ENCODE measurements around the gene TSHZ1. TPM values are rescaled to one million over a fixed set of nuclear protein-coding genes. Genes with fewer than 3 reads are reported as not detected.

TSHZ1 gene
- polyA plus RNA-seq, 1 of the 3 experiments (the other 2 are of a cell fraction) = 2.6 TPM

DNA sequence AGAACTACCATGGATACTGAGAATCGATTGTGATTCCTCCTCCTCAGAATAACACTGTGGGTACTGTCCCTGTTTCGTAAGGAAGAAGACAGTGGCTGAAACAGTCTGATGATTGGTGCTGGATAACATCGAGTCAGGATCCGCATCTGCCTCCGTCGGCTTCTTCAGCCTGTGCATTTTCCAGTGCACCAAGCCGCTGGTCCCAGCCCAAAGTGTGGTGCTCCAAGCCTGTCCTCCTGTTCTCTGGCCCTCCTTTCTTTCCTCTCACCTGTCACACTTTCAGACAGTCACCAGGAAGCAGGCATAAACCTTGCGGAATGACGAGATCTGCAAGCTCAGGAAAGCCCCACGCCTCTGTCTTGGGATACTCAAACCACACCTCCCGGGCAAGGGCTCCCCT, 32.2 kb upstream of the TSHZ1 start:
- DNase-seq = no peak
- no peaks in the 10 kb centered on the region for H3K9me3 ChIP-seq
- no peak overlapping the region for H3K4me2 ChIP-seq
- H3F3A ChIP-seq (replicated peaks; ENCODE audit: insufficient read depth) = no peaks in the 10 kb centered on the region
- H3K9me2 ChIP-seq = no peaks in the 10 kb centered on the region
- H3K4me1 ChIP-seq (ENCODE audit: control insufficient read depth in 1 of 2, insufficient read depth in 2 of 2, low read depth in 1 of 2, low read length in 1 of 2) = no peaks in the 10 kb centered on the region
- no peaks in the 10 kb centered on the region for H4K20me1 ChIP-seq (ENCODE audit: insufficient read depth)
- H3K9ac ChIP-seq = no peak overlapping the region
- no peaks in the 10 kb centered on the region for H3K79me2 ChIP-seq (ENCODE audit: insufficient read depth)
- no peak overlapping the region for H3K4me3 ChIP-seq (ENCODE audit: low read depth in 2 of 2, low read length in 1 of 2)
- H3K36me3 ChIP-seq (replicated peaks in 1 of 2; ENCODE audit: control insufficient read depth in 1 of 2, insufficient read depth in 2 of 2, low read length in 1 of 2) = no peaks in the 10 kb centered on the region
- no peaks in the 10 kb centered on the region for H3K27me3 ChIP-seq (ENCODE audit: insufficient read depth)
- ChIA-PET CTCF (no interaction called here), POLR2A (no interaction called here)
- H3K27ac ChIP-seq (ENCODE audit: low read depth in 2 of 2, low read length in 1 of 2) = no peak overlapping the region
- TF ChIP-seq NFIC (IDR thresholded peaks at IDR 0.05; ENCODE audit: borderline replicate concordance) (no peak), SMC3 (IDR thresholded peaks at IDR 0.05; ENCODE audit: low read depth, low read length) (no peak)
- TF ChIP-seq, protein P1, sequence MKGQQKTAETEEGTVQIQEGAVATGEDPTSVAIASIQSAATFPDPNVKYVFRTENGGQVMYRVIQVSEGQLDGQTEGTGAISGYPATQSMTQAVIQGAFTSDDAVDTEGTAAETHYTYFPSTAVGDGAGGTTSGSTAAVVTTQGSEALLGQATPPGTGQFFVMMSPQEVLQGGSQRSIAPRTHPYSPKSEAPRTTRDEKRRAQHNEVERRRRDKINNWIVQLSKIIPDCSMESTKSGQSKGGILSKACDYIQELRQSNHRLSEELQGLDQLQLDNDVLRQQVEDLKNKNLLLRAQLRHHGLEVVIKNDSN (IDR thresholded peaks at IDR 0.05; ENCODE audit: borderline replicate concordance, low read depth) = no peak
- WGBS (ENCODE audit: low lambda C conversion rate) = 83% methylated on average over 11 of the region's 11 CpGs
- H2AFZ ChIP-seq (ENCODE audit: low read depth) = no peak overlapping the region

DNA sequence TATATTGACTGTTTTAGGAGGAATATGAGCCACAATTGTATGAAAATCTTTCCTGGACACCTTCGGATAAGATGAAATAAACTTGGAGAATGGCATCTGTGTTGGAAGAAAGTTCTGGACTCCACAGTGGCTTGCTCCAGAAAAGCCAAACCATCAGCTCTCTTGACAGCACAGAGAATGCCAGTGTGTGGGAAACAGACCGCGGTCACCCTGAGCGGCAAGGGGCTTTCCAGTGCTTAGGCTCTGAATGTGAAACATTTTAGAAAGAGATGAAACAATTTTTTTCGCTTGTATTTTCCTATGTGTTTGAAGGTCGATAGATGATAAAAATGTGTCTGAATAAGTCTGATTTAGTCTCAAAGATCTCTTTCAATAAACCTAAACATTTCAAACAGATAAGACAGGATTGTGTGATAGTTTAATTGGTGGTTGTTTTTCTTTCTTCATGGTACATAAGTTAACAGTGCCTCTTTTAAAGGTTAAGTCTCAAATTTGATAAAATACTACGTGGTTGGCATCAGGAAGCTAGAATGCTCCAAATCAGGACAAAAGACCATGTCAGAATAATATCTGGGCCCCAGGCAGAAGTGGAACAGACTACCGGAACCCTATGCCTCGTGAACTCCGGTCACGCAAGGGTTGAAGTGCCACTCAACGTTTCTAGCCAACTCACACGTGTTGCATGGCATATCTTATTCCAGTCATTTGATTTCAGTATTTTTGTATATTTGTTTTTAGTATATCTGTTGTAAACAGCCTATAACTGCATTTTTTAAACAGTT, 30.6 kb upstream of the TSHZ1 start:
- Histone ChIP-seq H3K4me3 (ENCODE audit: low read depth in 2 of 2, low read length in 1 of 2) (no peak overlapping the region), H3K4me1 (ENCODE audit: control insufficient read depth in 1 of 2, insufficient read depth in 2 of 2, low read depth in 1 of 2, low read length in 1 of 2) (peaks cover 0 to 4% of the 10 kb centered on the region in 2 experiments; a peak in 1 of 4 replicates), H3K27ac (ENCODE audit: low read depth in 2 of 2, low read length in 1 of 2) (no peak overlapping the region), H3K9ac (no peak overlapping the region), H3K9me3 (no peaks in the 10 kb centered on the region), H3K4me2 (no peak overlapping the region), H4K20me1 (ENCODE audit: insufficient read depth) (no peaks in the 10 kb centered on the region), H3K9me2 (no peaks in the 10 kb centered on the region), H3K27me3 (ENCODE audit: insufficient read depth) (no peaks in the 10 kb centered on the region), H3K79me2 (ENCODE audit: insufficient read depth) (no peaks in the 10 kb centered on the region), H3K36me3 (replicated peaks in 1 of 2; ENCODE audit: control insufficient read depth in 1 of 2, insufficient read depth in 2 of 2, low read length in 1 of 2) (no peaks in the 10 kb centered on the region), H2AFZ (ENCODE audit: low read depth) (no peak overlapping the region), H3F3A (replicated peaks; ENCODE audit: insufficient read depth) (no peaks in the 10 kb centered on the region)
- 77% methylated on average over 13 of the region's 13 CpGs for WGBS (ENCODE audit: low lambda C conversion rate)
- DNase-seq = no peak
- POLR2A ChIA-PET = no interaction called here
- CTCF ChIA-PET = no interaction called here
- TF ChIP-seq RXRA (IDR thresholded peaks at IDR 0.05; ENCODE audit: borderline replicate concordance, low read depth) (no peak), GABPA (IDR thresholded peaks at IDR 0.05; ENCODE audit: low read depth) (no peak), EP300 (IDR thresholded peaks at IDR 0.05; ENCODE audit: borderline replicate concordance in 1 of 2, low read depth in 1 of 2, low read length in 1 of 2) (no peak), FOXM1 (IDR thresholded peaks at IDR 0.05; ENCODE audit: low read depth) (no peak), NFIC (IDR thresholded peaks at IDR 0.05; ENCODE audit: borderline replicate concordance) (no peak), TEAD4 (IDR thresholded peaks at IDR 0.05; ENCODE audit: borderline replicate concordance, insufficient read depth) (no peak), FOSL2 (IDR thresholded peaks at IDR 0.05; ENCODE audit: borderline replicate concordance, low read depth) (no peak), RFX5 (IDR thresholded peaks at IDR 0.05; ENCODE audit: low read length) (no peak), RAD21 (IDR thresholded peaks at IDR 0.05; ENCODE audit: low read length) (no peak), SMC3 (IDR thresholded peaks at IDR 0.05; ENCODE audit: low read depth, low read length) (no peak), YY1 (IDR thresholded peaks at IDR 0.05; ENCODE audit: low read depth) (no peak), TAF1 (IDR thresholded peaks at IDR 0.05; ENCODE audit: borderline replicate concordance, low read depth, low read length) (no peak)
- TF ChIP-seq, protein P2, sequence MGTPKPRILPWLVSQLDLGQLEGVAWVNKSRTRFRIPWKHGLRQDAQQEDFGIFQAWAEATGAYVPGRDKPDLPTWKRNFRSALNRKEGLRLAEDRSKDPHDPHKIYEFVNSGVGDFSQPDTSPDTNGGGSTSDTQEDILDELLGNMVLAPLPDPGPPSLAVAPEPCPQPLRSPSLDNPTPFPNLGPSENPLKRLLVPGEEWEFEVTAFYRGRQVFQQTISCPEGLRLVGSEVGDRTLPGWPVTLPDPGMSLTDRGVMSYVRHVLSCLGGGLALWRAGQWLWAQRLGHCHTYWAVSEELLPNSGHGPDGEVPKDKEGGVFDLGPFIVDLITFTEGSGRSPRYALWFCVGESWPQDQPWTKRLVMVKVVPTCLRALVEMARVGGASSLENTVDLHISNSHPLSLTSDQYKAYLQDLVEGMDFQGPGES (IDR thresholded peaks at IDR 0.05; ENCODE audit: low read depth, low read length) = no peak
- TF ChIP-seq, protein P3, sequence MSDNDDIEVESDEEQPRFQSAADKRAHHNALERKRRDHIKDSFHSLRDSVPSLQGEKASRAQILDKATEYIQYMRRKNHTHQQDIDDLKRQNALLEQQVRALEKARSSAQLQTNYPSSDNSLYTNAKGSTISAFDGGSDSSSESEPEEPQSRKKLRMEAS (IDR thresholded peaks at IDR 0.05; ENCODE audit: low read depth) = no peak
- TF ChIP-seq, protein P1 (IDR thresholded peaks at IDR 0.05; ENCODE audit: borderline replicate concordance, low read depth) = no peak
- TF ChIP-seq, protein P4, sequence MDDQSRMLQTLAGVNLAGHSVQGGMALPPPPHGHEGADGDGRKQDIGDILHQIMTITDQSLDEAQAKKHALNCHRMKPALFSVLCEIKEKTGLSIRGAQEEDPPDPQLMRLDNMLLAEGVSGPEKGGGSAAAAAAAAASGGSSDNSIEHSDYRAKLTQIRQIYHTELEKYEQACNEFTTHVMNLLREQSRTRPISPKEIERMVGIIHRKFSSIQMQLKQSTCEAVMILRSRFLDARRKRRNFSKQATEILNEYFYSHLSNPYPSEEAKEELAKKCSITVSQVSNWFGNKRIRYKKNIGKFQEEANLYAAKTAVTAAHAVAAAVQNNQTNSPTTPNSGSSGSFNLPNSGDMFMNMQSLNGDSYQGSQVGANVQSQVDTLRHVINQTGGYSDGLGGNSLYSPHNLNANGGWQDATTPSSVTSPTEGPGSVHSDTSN (IDR thresholded peaks at IDR 0.05) = no peak

All from SK-N-SH (cell line).